Activated naive CD4-positive, alpha-beta T cell treated with anti-CD3 and anti-CD28 coated beads for 36 hours (primary cell): ENCODE results near the gene IGSF3. TPM values are rescaled to one million over a fixed set of nuclear protein-coding genes. Genes with fewer than 3 reads are reported as not detected.

Source experiments
- CTCF ChIA-PET: fragments of 350-600 bp; sonication (Branson Sonifier 250); formaldehyde crosslinking; loops from one replicate; lab custom pipeline; 2021; ENCODE audit warnings: antibody characterized with exemption; lab: Charles Lee
- DNase-seq: peaks from one replicate; pipeline ENCODE4 v3.0.0-alpha.2; 2020
- H3K27ac Mint-ChIP-seq: one replicate; pipeline ENCODE4 v1.8.0; 2021; ENCODE audit warnings: mild to moderate bottlenecking, mixed read lengths
- H3K27me3 Mint-ChIP-seq: one replicate; pipeline ENCODE4 v1.8.0; 2021; ENCODE audit warnings: low read depth, mixed read lengths
- H3K36me3 Mint-ChIP-seq: one replicate; pipeline ENCODE4 v1.8.0; 2021; ENCODE audit warnings: low read depth, mixed read lengths
- H3K4me1 Mint-ChIP-seq: one replicate; pipeline ENCODE4 v1.8.0; 2021; ENCODE audit warnings: low read depth, mixed read lengths
- H3K4me3 Mint-ChIP-seq: one replicate; pipeline ENCODE4 v1.8.0; 2021; ENCODE audit warnings: mild to moderate bottlenecking, moderate library complexity, mixed read lengths
- H3K9me3 Mint-ChIP-seq: one replicate; pipeline ENCODE4 v1.8.0; 2021; ENCODE audit warnings: mixed read lengths
- intact Hi-C: fragments of 100-400 bp; cut with micrococcal nuclease; formaldehyde crosslinking; loops from one replicate; pipeline ENCODE4 v1.15.1; 2023
- total RNA-seq, 2 experiments: library from RNA; stranded (reverse); gene quantifications; one replicate each; pipeline ENCODE4 v1.2.3, GENCODE V29; 2021

Gene IGSF3
- total RNA-seq, 2 experiments from 2014 or later, result 0.81 to 0.96 TPM

- H3K4me1 Mint-ChIP-seq, result no peaks in the 10 kb centered on the region
- DNase-seq, result no peak
- no peak overlapping the region for H3K27ac Mint-ChIP-seq
- H3K9me3 Mint-ChIP-seq, result peaks cover 6% of the 10 kb centered on the region
- intact Hi-C loops, result no loop called here
- no peaks in the 10 kb centered on the region for H3K27me3 Mint-ChIP-seq
- peaks cover 2% of the 10 kb centered on the region for H3K36me3 Mint-ChIP-seq
- CTCF ChIA-PET, result interaction anchor here (0.9 to 1.3 kb wide), 3 partner anchors 10 to 424 kb away, joined by 3 read pairs; no protein-coding TSS in a partner anchor
- H3K4me3 Mint-ChIP-seq, result no peak overlapping the region
Measured at GRCh38 chr1:116704278-116704677, 36.7 kb upstream of the IGSF3 start.

GRCh38 chr1:116699605-116700004, 32.1 kb upstream of the IGSF3 start:
- H3K4me1 Mint-ChIP-seq, result no peaks in the 10 kb centered on the region
- no peaks in the 10 kb centered on the region for H3K27me3 Mint-ChIP-seq
- no peak overlapping the region for H3K4me3 Mint-ChIP-seq
- CTCF ChIA-PET, result no interaction called here
- no peak for DNase-seq
- peaks cover 2% of the 10 kb centered on the region for H3K36me3 Mint-ChIP-seq
- intact Hi-C loops, result no loop called here
- no peak overlapping the region for H3K27ac Mint-ChIP-seq
- H3K9me3 Mint-ChIP-seq, result peaks cover 5% of the 10 kb centered on the region

- no peak overlapping the region for H3K4me3 Mint-ChIP-seq
- H3K36me3 Mint-ChIP-seq, result peaks cover 2% of the 10 kb centered on the region
- no peak overlapping the region for H3K27ac Mint-ChIP-seq
- CTCF ChIA-PET, result no interaction called here
- no peaks in the 10 kb centered on the region for H3K4me1 Mint-ChIP-seq
- H3K9me3 Mint-ChIP-seq, result peaks cover 3% of the 10 kb centered on the region
- H3K27me3 Mint-ChIP-seq, result no peaks in the 10 kb centered on the region
- intact Hi-C loops, result no loop called here
- no peak for DNase-seq
Measured at GRCh38 chr1:116698244-116698595, 30.7 kb upstream of the IGSF3 start.

DNA sequence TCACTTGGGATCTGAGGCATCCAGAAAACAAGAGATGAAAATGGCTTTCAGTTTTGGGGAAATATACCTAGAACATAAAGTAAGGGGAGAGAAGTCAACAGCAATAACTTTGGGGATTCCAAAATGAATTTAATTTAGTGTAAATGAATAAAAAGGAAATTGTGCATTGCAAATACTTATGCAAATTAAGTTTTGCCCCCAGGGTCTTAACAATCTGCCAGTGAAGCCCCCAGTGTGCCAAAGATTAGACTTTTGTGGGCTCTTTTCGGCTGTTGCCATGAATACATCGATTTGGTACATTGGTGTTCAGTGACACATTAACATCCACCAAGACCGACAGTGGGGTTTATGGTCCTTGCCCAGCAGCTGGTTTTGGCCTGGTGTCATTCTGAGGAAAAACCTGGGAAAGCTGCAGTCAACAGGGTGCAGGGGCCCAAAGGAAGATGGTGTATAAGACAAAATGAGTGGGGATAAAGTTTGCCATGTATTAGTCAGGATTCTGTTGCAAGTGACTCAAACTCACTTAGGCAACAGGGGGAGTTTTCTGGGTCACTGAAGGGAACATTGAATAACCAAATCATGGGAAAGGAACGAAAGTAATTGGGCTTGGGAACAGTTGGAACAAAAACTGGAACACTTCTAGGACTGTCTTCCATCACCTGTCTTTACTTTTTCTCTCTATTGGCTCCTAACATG, 30.2 kb upstream of the IGSF3 start:
- H3K27me3 Mint-ChIP-seq, result no peaks in the 10 kb centered on the region
- no peaks in the 10 kb centered on the region for H3K4me1 Mint-ChIP-seq
- no peak overlapping the region for H3K4me3 Mint-ChIP-seq
- peaks cover 2% of the 10 kb centered on the region for H3K36me3 Mint-ChIP-seq
- DNase-seq, result no peak
- intact Hi-C loops, result no loop called here
- H3K9me3 Mint-ChIP-seq, result peaks cover 2% of the 10 kb centered on the region
- CTCF ChIA-PET, result interaction anchor here (0.9 kb wide), 1 partner anchor 250 kb away, joined by 3 read pairs; no protein-coding TSS in a partner anchor
- no peak overlapping the region for H3K27ac Mint-ChIP-seq

- Mint-ChIP-seq H3K9me3 (no peaks in the 10 kb centered on the region), H3K27ac (no peak overlapping the region), H3K27me3 (no peaks in the 10 kb centered on the region), H3K4me3 (no peak overlapping the region), H3K4me1 (no peaks in the 10 kb centered on the region), H3K36me3 (no peaks in the 10 kb centered on the region)
- CTCF ChIA-PET, result interaction anchor here (1.1 to 1.5 kb wide), 2 partner anchors 9 to 22 kb away, joined by 3 read pairs; no protein-coding TSS in a partner anchor
- intact Hi-C loops, result no loop called here
- no peak for DNase-seq
Measured at GRCh38 chr1:116694524-116694923, 27.0 kb upstream of the IGSF3 start.

DNA sequence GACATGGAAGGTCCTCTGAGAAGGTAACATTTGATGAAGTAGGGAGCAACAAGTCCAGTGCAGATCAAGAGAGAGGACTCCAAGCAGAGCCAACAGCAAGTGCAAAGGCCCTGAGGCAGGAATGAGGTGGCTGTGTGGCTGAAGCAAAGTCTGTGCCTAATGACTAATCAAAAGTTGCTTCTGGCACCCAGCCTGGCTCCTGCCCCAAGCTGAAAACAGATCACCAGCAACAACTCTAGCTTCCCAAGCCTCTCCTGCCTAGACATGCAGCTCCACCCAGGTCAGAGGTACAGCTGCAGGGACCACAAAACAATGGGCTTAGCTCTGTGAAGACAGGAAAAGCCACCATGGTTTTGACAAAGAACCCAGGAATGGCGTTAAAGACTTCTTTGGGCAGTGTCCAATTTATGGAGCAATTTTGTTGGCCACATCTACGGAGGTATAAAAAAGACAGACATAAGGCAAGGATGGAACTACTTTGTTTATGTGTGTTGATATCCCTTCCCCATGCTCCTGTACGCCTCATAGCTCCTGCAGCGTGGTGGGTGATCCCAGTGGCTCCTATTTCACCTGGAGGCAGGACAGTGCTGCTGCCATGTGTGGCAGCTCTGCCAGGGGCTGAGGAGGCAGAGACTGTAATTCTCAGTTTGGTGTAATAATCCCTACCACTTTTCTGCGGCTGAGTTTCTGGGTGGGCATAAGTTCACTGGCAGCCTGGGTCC, 26.4 kb upstream of the IGSF3 start:
- no peaks in the 10 kb centered on the region for H3K9me3 Mint-ChIP-seq
- DNase-seq, result no peak
- H3K36me3 Mint-ChIP-seq, result no peaks in the 10 kb centered on the region
- no peak overlapping the region for H3K27ac Mint-ChIP-seq
- intact Hi-C loops, result no loop called here
- no peaks in the 10 kb centered on the region for H3K27me3 Mint-ChIP-seq
- CTCF ChIA-PET, result interaction anchor here (1.1 to 1.5 kb wide), 2 partner anchors 10 to 21 kb away, joined by 3 read pairs; no protein-coding TSS in a partner anchor
- no peaks in the 10 kb centered on the region for H3K4me1 Mint-ChIP-seq
- H3K4me3 Mint-ChIP-seq, result no peak overlapping the region

DNA sequence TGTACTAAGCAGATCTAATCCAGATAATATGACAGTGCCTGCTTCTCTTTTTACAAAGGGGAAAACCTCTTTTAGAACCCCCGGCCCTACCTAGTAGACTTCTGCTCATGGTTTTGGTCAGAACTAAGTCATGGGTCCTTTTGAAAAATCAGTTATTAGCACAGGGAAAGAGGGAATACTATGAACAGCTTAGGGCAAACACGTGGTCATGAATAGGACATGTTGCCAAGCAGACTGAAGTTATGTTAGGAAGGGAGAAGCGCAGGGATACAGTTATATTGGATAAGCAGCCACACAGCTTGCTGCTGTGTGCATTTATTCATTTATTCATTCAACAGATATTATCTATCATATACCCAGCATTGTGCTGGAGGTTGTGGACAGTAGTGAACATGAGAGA, 25.3 kb upstream of the IGSF3 start:
- intact Hi-C loops, result no loop called here
- CTCF ChIA-PET, result interaction anchor here (1.5 kb wide), 1 partner anchor 20 kb away, joined by 3 read pairs; no protein-coding TSS in a partner anchor
- no peaks in the 10 kb centered on the region for H3K27me3 Mint-ChIP-seq

DNA sequence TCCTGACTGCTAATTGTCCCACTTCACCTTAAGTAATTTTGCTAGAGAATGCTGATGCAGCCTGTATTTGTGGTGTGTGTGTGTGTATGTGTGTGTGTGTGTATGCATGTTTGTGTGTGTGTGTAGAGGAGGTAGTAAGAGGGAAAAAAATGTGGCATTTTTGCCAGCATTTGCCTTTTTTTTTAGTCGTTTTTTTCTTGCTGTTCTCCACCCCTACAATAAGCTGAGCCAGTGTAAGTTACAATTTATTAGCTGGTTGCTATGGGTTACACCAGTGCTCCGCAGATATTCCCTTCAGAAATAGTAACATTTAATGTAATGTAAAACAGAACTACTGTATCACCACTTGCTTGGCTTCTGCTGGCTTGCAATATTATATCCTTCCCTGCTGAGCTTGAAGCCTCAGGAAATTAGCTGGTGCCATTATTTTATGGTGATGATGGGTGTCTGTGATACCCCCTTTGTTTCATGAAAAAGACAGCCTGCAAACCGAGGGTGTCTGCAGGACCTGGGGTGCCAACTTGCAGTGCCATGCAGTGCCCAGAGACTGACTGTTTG, 23.4 kb upstream of the IGSF3 start:
- no peaks in the 10 kb centered on the region for H3K36me3 Mint-ChIP-seq

More for the DNA sequence above, 25.3 kb upstream of the IGSF3 start:
- H3K4me3 Mint-ChIP-seq, result no peak overlapping the region
- H3K27ac Mint-ChIP-seq, result no peak overlapping the region
- H3K36me3 Mint-ChIP-seq, result no peaks in the 10 kb centered on the region
- no peak for DNase-seq
- H3K9me3 Mint-ChIP-seq, result no peaks in the 10 kb centered on the region
- no peaks in the 10 kb centered on the region for H3K4me1 Mint-ChIP-seq

GRCh38 chr1:116690396-116690848, 22.9 kb upstream of the IGSF3 start:
- Mint-ChIP-seq H3K36me3 (no peaks in the 10 kb centered on the region), H3K27me3 (no peaks in the 10 kb centered on the region), H3K27ac (no peak overlapping the region), H3K4me3 (no peak overlapping the region), H3K4me1 (peaks cover 1% of the 10 kb centered on the region), H3K9me3 (no peaks in the 10 kb centered on the region)
- intact Hi-C loops, result no loop called here
- CTCF ChIA-PET, result interaction anchor here (0.7 kb wide), 1 partner anchor 18 kb away, joined by 4 read pairs; no protein-coding TSS in a partner anchor
- DNase-seq, result no peak

More for the DNA sequence above, 23.4 kb upstream of the IGSF3 start:
- Mint-ChIP-seq H3K4me3 (no peak overlapping the region), H3K27me3 (no peaks in the 10 kb centered on the region), H3K4me1 (peaks cover 1% of the 10 kb centered on the region), H3K9me3 (no peaks in the 10 kb centered on the region), H3K27ac (no peak overlapping the region)
- intact Hi-C loops, result no loop called here
- no peak for DNase-seq
- CTCF ChIA-PET, result interaction anchor here (0.7 kb wide), 1 partner anchor 18 kb away, joined by 4 read pairs; no protein-coding TSS in a partner anchor

- Mint-ChIP-seq H3K9me3 (no peaks in the 10 kb centered on the region), H3K36me3 (no peaks in the 10 kb centered on the region), H3K27ac (no peak overlapping the region), H3K4me1 (peaks cover 1% of the 10 kb centered on the region), H3K27me3 (no peaks in the 10 kb centered on the region), H3K4me3 (no peak overlapping the region)
- CTCF ChIA-PET, result no interaction called here
- intact Hi-C loops, result no loop called here
- no peak for DNase-seq
Measured at GRCh38 chr1:116686723-116687352, 19.3 kb upstream of the IGSF3 start.

GRCh38 chr1:116686175-116686574, 18.6 kb upstream of the IGSF3 start:
- no peak overlapping the region for H3K4me3 Mint-ChIP-seq
- intact Hi-C loops, result no loop called here
- H3K36me3 Mint-ChIP-seq, result no peaks in the 10 kb centered on the region
- no peak for DNase-seq
- H3K9me3 Mint-ChIP-seq, result no peaks in the 10 kb centered on the region
- peaks cover 1% of the 10 kb centered on the region for H3K4me1 Mint-ChIP-seq
- CTCF ChIA-PET, result interaction anchor here (0.8 kb wide), 1 partner anchor 13 kb away, joined by 3 read pairs; no protein-coding TSS in a partner anchor
- no peak overlapping the region for H3K27ac Mint-ChIP-seq
- no peaks in the 10 kb centered on the region for H3K27me3 Mint-ChIP-seq

- Mint-ChIP-seq H3K27me3 (no peaks in the 10 kb centered on the region), H3K9me3 (no peaks in the 10 kb centered on the region), H3K4me1 (peaks cover 1% of the 10 kb centered on the region), H3K27ac (no peak overlapping the region), H3K36me3 (no peaks in the 10 kb centered on the region), H3K4me3 (no peak overlapping the region)
- CTCF ChIA-PET, result no interaction called here
- DNase-seq, result no peak
- intact Hi-C loops, result no loop called here
Measured at GRCh38 chr1:116684575-116684974, 17.0 kb upstream of the IGSF3 start.
